Glutamatergic neuron (in vitro differentiated cells): ENCODE data around the gene ITIH1. TPM values are rescaled to one million over a fixed set of nuclear protein-coding genes. Genes with fewer than 3 reads are reported as not detected.

Source experiments
- DNase-seq: peaks from one replicate; pipeline ENCODE4 v3.0.0; 2022
- H3K27ac Mint-ChIP-seq: one replicate; pipeline ENCODE4 v1.8.0; 2020; ENCODE audit warnings: mild to moderate bottlenecking, mixed read lengths, inconsistent platforms; ENCODE audit not compliant: unreplicated experiment
- H3K27me3 Mint-ChIP-seq: one replicate; pipeline ENCODE4 v1.8.0; 2020; ENCODE audit warnings: mild to moderate bottlenecking, moderate library complexity, mixed read lengths, inconsistent platforms; ENCODE audit not compliant: unreplicated experiment
- H3K36me3 Mint-ChIP-seq: one replicate; pipeline ENCODE4 v1.8.0; 2020; ENCODE audit warnings: mild to moderate bottlenecking, mixed read lengths, inconsistent platforms; ENCODE audit not compliant: unreplicated experiment
- H3K4me1 Mint-ChIP-seq: one replicate; pipeline ENCODE4 v1.8.0; 2020; ENCODE audit warnings: mild to moderate bottlenecking, low read depth, mixed read lengths, inconsistent platforms; ENCODE audit not compliant: unreplicated experiment
- H3K4me3 Mint-ChIP-seq: one replicate; pipeline ENCODE4 v1.8.0; 2020; ENCODE audit warnings: mild to moderate bottlenecking, mixed read lengths, inconsistent platforms; ENCODE audit not compliant: unreplicated experiment
- H3K9me3 Mint-ChIP-seq: one replicate; pipeline ENCODE4 v1.8.0; 2020; ENCODE audit warnings: mild to moderate bottlenecking, moderate library complexity, mixed read lengths, inconsistent platforms; ENCODE audit not compliant: unreplicated experiment
- total RNA-seq: library from RNA; stranded (reverse); fragmentation: NEBNext Ultra II Directional; extraction: Animal tissue kit (Norgen Biotek cat#: 25700); gene quantifications from one replicate; pipeline ENCODE4 v1.2.1, GENCODE V29; 2021; ENCODE audit not compliant: unreplicated experiment
- TF ChIP-seq, protein P1 (sequence below): fragments of 200-600 bp; sonication (generic); IDR thresholded peaks from one replicate; pipeline ENCODE4 v1.5.0; 2021; ENCODE audit not compliant: partially characterized antibody, unreplicated experiment

The ITIH1 gene
- total RNA-seq, 1 donor from 2014 or later, result not detected

DNA sequence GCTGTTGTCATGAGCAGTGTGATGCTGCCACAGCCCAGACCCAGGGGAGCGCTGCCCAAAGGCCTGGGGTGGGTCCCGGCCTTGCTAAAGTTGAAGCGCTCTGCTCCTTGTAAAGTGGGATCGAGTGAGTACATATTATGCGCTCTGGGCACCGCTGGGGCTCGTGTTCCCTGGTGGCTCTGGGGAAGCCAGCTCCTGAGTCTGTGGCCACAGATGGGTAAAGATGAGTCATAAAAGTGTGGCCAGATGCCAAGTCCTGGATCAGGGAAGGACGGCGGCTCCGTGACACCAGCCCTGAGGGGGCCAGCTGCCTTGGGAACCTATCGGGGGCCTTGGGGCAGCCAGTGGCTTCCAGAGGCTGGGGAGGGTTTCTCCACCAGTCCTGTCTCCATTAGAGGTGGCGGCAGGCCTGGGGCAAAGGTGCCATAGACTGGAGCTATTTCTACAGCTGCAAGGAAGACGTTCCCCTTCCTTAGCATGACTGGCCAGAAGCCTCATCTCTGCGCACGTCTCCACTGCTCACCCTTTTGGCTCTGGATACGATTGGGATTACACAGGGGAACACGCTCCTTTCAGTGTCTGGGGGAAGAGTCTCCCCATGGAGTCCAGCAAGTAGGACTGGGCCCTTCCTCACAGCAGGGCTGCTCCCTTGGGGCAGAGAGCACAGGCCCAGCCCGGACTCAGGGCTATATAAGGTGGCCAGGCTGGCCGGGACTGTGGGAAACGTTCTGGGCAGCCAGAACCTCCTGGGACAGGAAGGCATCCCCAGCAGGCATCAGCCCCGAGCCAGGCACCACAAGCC, 54.3 kb downstream of the ITIH1 start:
- Mint-ChIP-seq H3K36me3 (no peaks in the 10 kb centered on the region), H3K27ac (no peak overlapping the region), H3K27me3 (peaks cover 10% of the 10 kb centered on the region), H3K4me1 (peaks cover 28% of the 10 kb centered on the region), H3K4me3 (no peak overlapping the region), H3K9me3 (peaks cover 10% of the 10 kb centered on the region)
- TF ChIP-seq, protein P1, sequence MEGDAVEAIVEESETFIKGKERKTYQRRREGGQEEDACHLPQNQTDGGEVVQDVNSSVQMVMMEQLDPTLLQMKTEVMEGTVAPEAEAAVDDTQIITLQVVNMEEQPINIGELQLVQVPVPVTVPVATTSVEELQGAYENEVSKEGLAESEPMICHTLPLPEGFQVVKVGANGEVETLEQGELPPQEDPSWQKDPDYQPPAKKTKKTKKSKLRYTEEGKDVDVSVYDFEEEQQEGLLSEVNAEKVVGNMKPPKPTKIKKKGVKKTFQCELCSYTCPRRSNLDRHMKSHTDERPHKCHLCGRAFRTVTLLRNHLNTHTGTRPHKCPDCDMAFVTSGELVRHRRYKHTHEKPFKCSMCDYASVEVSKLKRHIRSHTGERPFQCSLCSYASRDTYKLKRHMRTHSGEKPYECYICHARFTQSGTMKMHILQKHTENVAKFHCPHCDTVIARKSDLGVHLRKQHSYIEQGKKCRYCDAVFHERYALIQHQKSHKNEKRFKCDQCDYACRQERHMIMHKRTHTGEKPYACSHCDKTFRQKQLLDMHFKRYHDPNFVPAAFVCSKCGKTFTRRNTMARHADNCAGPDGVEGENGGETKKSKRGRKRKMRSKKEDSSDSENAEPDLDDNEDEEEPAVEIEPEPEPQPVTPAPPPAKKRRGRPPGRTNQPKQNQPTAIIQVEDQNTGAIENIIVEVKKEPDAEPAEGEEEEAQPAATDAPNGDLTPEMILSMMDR, result no peak
- DNase-seq, result peak; percentile 65

DNA sequence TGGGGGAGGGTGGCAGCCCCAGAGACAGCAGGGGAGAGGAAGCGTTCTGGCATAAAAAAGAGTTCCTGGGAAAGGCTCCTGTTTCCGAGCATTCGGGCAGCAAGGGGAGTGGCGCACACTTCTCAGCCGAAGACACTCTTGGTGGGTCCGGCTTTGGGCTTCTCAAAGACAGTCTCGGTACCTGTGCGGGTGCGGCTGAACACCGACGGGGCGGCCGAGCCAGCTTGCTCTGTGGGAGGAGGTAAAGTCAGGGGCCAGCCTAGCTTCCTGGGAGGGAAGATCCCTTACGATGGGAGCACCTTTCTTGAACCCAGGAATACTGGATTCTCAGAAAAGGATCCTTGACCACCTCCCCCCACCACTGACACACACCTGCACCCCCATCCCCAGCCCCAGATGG, 55.8 kb downstream of the ITIH1 start:
- Mint-ChIP-seq H3K36me3 (no peaks in the 10 kb centered on the region), H3K4me3 (no peak overlapping the region), H3K27ac (no peak overlapping the region), H3K4me1 (peaks cover 31% of the 10 kb centered on the region), H3K27me3 (peaks cover 8% of the 10 kb centered on the region), H3K9me3 (peaks cover 10% of the 10 kb centered on the region)
- TF ChIP-seq, protein P1, result no peak
- DNase-seq, result no peak

DNA sequence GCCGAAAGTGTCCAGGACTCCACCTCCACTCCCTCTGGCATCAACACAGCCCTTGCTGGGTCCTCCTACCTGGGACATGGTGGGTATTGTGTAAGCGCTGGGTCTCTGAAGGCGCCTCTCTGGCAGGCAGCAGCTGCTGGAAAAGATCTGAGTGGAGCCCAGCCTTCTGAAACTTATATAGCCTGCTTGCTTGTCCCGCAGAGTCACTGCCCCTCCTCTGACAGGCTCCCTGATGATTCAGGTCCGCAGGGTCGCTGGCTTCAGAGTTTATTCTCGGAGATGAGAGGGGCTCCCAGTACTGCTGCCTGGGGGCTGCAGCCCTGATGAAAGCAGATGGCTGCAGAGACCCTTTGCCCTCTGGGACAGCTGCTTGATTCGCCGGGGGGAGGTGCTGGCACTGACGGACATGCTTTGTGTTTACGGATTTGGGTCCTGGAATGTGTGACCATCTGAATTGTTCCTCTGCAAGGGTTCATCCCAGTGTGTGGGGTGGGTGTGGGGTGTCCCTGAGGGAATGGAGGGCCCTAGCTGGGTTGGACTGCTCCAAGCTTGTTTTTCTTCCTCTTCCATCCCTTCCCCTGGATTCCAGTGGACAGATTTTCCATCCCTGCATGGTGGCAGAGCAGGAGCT, 57.6 kb downstream of the ITIH1 start, which contains the start of gene MUSTN1:
MUSTN1 (minus strand) TSS at position 149 of the 631 bp plus-strand sequence; CDS start at position 78, 71 bp downstream.
- peak; percentile 57 for DNase-seq
- H3K4me1 Mint-ChIP-seq, result peaks cover 31% of the 10 kb centered on the region
- TF ChIP-seq, protein P1, result no peak
- H3K4me3 Mint-ChIP-seq, result peak within 1 kb of the TSS; percentile 73
- peaks cover 8% of the 10 kb centered on the region for H3K27me3 Mint-ChIP-seq
- peaks cover 10% of the 10 kb centered on the region for H3K9me3 Mint-ChIP-seq
- H3K27ac Mint-ChIP-seq, result peak within 1 kb of the TSS; percentile 71
- H3K36me3 Mint-ChIP-seq, result no peaks in the 10 kb centered on the region

DNA sequence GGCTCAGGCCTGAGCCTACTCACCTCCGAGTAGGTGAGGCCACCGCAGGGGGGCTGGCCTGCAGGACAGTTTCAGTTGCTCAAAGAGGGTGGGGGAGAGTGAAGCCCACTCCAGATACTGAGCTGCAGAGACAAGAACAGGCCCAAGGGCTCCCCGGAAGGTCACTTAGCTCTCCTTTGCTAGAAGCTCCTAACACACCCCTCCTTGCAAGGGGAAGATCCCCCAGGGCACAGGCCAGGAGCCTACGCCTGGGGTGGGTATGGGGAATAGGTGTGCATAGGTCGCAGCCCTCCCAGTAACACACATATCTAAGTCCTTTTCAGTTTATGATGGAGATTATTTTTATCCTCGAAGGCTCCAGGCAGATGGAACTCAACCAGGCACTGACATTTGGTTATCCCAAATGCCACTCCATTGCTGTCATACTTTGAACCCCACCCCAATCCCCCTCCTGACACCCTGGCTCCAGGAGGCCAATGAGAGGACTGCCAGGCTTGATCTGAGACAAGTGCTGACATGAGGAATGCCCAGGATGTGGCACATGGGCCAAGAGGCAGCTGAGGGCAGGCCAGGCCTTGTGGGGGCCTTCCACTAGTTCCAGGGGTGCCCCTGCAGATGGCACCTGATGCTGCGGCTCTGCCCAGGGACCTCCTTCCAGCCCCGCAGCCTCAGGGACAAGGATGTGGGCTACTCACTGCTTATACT, 58.5 kb downstream of the ITIH1 start:
- Mint-ChIP-seq H3K4me3 (no peak overlapping the region), H3K36me3 (no peaks in the 10 kb centered on the region), H3K4me1 (peaks cover 31% of the 10 kb centered on the region), H3K27me3 (peaks cover 9% of the 10 kb centered on the region), H3K9me3 (peaks cover 10% of the 10 kb centered on the region), H3K27ac (no peak overlapping the region)
- TF ChIP-seq, protein P1, result no peak
- DNase-seq, result no peak
